Neuron (in vitro differentiated cells): Measurements from ENCODE around the gene RSRP1.
"Not testable (repeated sequence)": the region's sequence is repeated elsewhere in the genome, so short reads cannot be mapped to it uniquely, and the experiment has no call there.

Experiments used
- H2AFZ ChIP-seq: one replicate; pipeline ENCODE4 v1.6.1; 2013; ENCODE audit warnings: low read depth, mild to moderate bottlenecking, inconsistent platforms, low read length, moderate library complexity
- H3K27me3 ChIP-seq: one replicate; pipeline ENCODE4 v1.6.1; 2013; ENCODE audit warnings: low read length; ENCODE audit not compliant: insufficient read depth
- H3K36me3 ChIP-seq: one replicate; pipeline ENCODE4 v1.6.1; 2013; ENCODE audit warnings: low read length; ENCODE audit not compliant: insufficient read depth
- H3K4me1 ChIP-seq: one replicate; pipeline ENCODE4 v1.6.1; 2013; ENCODE audit warnings: low read length; ENCODE audit not compliant: insufficient read depth
- H3K4me3 ChIP-seq: 2 replicates; pipeline ENCODE4 v1.5.1; 2013; ENCODE audit warnings: mild to moderate bottlenecking, low read length, moderate library complexity
- H3K9me3 ChIP-seq: one replicate; pipeline ENCODE4 v1.6.1; 2013; ENCODE audit warnings: low read length

RSRP1 gene

GRCh38 chr1:25245809-25246599, 1.2 kb downstream of the RSRP1 start:
- peak overlapping the region; percentile 69 for H3K4me3 ChIP-seq

GRCh38 chr1:25245393-25245792, 1.9 kb downstream of the RSRP1 start:
- peaks cover 24% of the 10 kb centered on the region for H3K4me1 ChIP-seq
- H3K27me3 ChIP-seq: no peaks in the 10 kb centered on the region
- H3K4me3 ChIP-seq: peak overlapping the region; percentile 69
- no peak overlapping the region for H2AFZ ChIP-seq
- H3K36me3 ChIP-seq: peaks cover 44% of the 10 kb centered on the region
- H3K9me3 ChIP-seq: no peaks in the 10 kb centered on the region

More at GRCh38 chr1:25245809-25246599, 1.2 kb downstream of the RSRP1 start:
- Histone ChIP-seq H3K4me1 (peaks cover 20% of the 10 kb centered on the region), H3K9me3 (no peaks in the 10 kb centered on the region), H3K36me3 (peaks cover 39% of the 10 kb centered on the region), H3K27me3 (no peaks in the 10 kb centered on the region), H2AFZ (no peak overlapping the region)

GRCh38 chr1:25243907-25244306, 3.3 kb downstream of the RSRP1 start:
- peaks cover 44% of the 10 kb centered on the region for H3K36me3 ChIP-seq
- peaks cover 26% of the 10 kb centered on the region for H3K4me1 ChIP-seq
- no peaks in the 10 kb centered on the region for H3K9me3 ChIP-seq
- H3K27me3 ChIP-seq: no peaks in the 10 kb centered on the region
- no peak overlapping the region for H2AFZ ChIP-seq
- H3K4me3 ChIP-seq: no peak overlapping the region

GRCh38 chr1:25239681-25240541, 7.3 kb downstream of the RSRP1 start:
- H3K36me3 ChIP-seq: peaks cover 38% of the 10 kb centered on the region
- H3K4me3 ChIP-seq: peak overlapping the region; percentile 54

GRCh38 chr1:25238046-25238445, 9.2 kb downstream of the RSRP1 start:
- H2AFZ ChIP-seq: no peak overlapping the region
- no peaks in the 10 kb centered on the region for H3K9me3 ChIP-seq
- no peaks in the 10 kb centered on the region for H3K27me3 ChIP-seq
- H3K36me3 ChIP-seq: peaks cover 19% of the 10 kb centered on the region
- peaks cover 11% of the 10 kb centered on the region for H3K4me1 ChIP-seq
- no peak overlapping the region for H3K4me3 ChIP-seq

More at GRCh38 chr1:25239681-25240541, 7.3 kb downstream of the RSRP1 start:
- peaks cover 10% of the 10 kb centered on the region for H3K4me1 ChIP-seq
- H3K9me3 ChIP-seq: no peaks in the 10 kb centered on the region
- H2AFZ ChIP-seq: no peak overlapping the region
- no peaks in the 10 kb centered on the region for H3K27me3 ChIP-seq

- not testable (repeated sequence) for H2AFZ ChIP-seq, H3K36me3 ChIP-seq, H3K27me3 ChIP-seq, H3K9me3 ChIP-seq, H3K4me3 ChIP-seq
- peaks cover 19% of the 10 kb centered on the region for H3K4me1 ChIP-seq
Observed at GRCh38 chr1:25236261-25236660, 11.0 kb downstream of the RSRP1 start.

- not testable (repeated sequence) for H3K27me3 ChIP-seq, H3K36me3 ChIP-seq, H2AFZ ChIP-seq, H3K4me3 ChIP-seq, H3K9me3 ChIP-seq
- peaks cover 19% of the 10 kb centered on the region for H3K4me1 ChIP-seq
Observed at GRCh38 chr1:25235411-25235810, 11.8 kb downstream of the RSRP1 start.

- peak overlapping the region; percentile 66 for H3K4me3 ChIP-seq
- peaks cover 17% of the 10 kb centered on the region for H3K4me1 ChIP-seq
- no peak overlapping the region for H2AFZ ChIP-seq
- H3K9me3 ChIP-seq: no peaks in the 10 kb centered on the region
- H3K36me3 ChIP-seq: peaks cover 20% of the 10 kb centered on the region
- no peaks in the 10 kb centered on the region for H3K27me3 ChIP-seq
Observed at GRCh38 chr1:25232866-25233784, 14.1 kb downstream of the RSRP1 start.

GRCh38 chr1:25232027-25232865, 15.0 kb downstream of the RSRP1 start, which contains the start of gene SYF2:
TSS of gene SYF2 (minus strand) at chr1:25232502. CDS start at chr1:25232467, 35 bp downstream.
- peaks cover 28% of the 10 kb centered on the region for H3K36me3 ChIP-seq
- H3K4me3 ChIP-seq: peak within 1 kb of the TSS; percentile 66
- peak within 1 kb of the TSS; percentile 10 for H2AFZ ChIP-seq
- H3K27me3 ChIP-seq: no peaks in the 10 kb centered on the region
- peaks cover 17% of the 10 kb centered on the region for H3K4me1 ChIP-seq
- no peaks in the 10 kb centered on the region for H3K9me3 ChIP-seq

- H3K9me3 ChIP-seq: no peaks in the 10 kb centered on the region
- H3K4me3 ChIP-seq: no peak overlapping the region
- H3K4me1 ChIP-seq: no peaks in the 10 kb centered on the region
- H3K27me3 ChIP-seq: no peaks in the 10 kb centered on the region
- H3K36me3 ChIP-seq: peaks cover 63% of the 10 kb centered on the region
- H2AFZ ChIP-seq: no peak overlapping the region
Observed at GRCh38 chr1:25223471-25223870, 23.8 kb downstream of the RSRP1 start.

- H3K36me3 ChIP-seq: peaks cover 57% of the 10 kb centered on the region
Observed at GRCh38 chr1:25222606-25223005, 24.6 kb downstream of the RSRP1 start.

GRCh38 chr1:25220666-25221065, 26.6 kb downstream of the RSRP1 start:
- Histone ChIP-seq H3K27me3 (no peaks in the 10 kb centered on the region), H2AFZ (no peak overlapping the region), H3K9me3 (no peaks in the 10 kb centered on the region), H3K4me1 (no peaks in the 10 kb centered on the region), H3K4me3 (no peak overlapping the region), H3K36me3 (peaks cover 41% of the 10 kb centered on the region)

More at GRCh38 chr1:25222606-25223005, 24.6 kb downstream of the RSRP1 start:
- Histone ChIP-seq H3K4me3 (no peak overlapping the region), H2AFZ (no peak overlapping the region), H3K27me3 (no peaks in the 10 kb centered on the region), H3K9me3 (no peaks in the 10 kb centered on the region), H3K4me1 (no peaks in the 10 kb centered on the region)
